T-cell (primary cell): Measurements from ENCODE around the gene PKD1L1. TPM values are rescaled to one million over a fixed set of nuclear protein-coding genes. Genes with fewer than 3 reads are reported as not detected.

Source experiments
- ATAC-seq, 4 experiments: fragments of 200-7000 bp in 3 of 4; fragments of 150-1000 bp in 1 of 4; cut with Tn5 transposase; replicated peaks in 1 of 4; 1 replicate in 3 of 4; 2 replicates in 1 of 4; pipeline ENCODE4 v1.10.0; 2021; ENCODE audit warnings: moderate library complexity in 3 of 4, mild to moderate bottlenecking in 2 of 4, moderate number of reproducible peaks in 1 of 4
- CTCF ChIA-PET, 2 donors: fragments of 300-600 bp; sonication (Branson Sonifier 250); formaldehyde crosslinking; loops; one replicate each; lab custom pipeline; 2022; ENCODE audit warnings: antibody characterized with exemption in 2 of 2; lab: Charles Lee
- POLR2A ChIA-PET, 2 donors: fragments of 300-600 bp; sonication (Branson Sonifier 250); formaldehyde crosslinking; loops; one replicate each; lab custom pipeline; 2022; ENCODE audit warnings: antibody characterized with exemption in 2 of 2; lab: Charles Lee
- DNase-seq, 35 experiments: peaks; one replicate each; pipeline versions ENCODE4 v3.0.0 to v3.0.0-alpha.2; 2013 to 2023
- H3K27ac ChIP-seq: one replicate; pipeline ENCODE4 v1.5.1; 2013; ENCODE audit warnings: low read length
- H3K27me3 ChIP-seq, 2 experiments: replicated peaks in 1 of 2; 1 replicate in 1 of 2; 2 replicates in 1 of 2; pipeline versions ENCODE4 v1.6.1 to v1.7.0; 2013; ENCODE audit warnings: low read length in 1 of 2, mixed read lengths in 1 of 2; ENCODE audit not compliant: control insufficient read depth in 2 of 2, insufficient read depth in 2 of 2; ENCODE audit errors: extremely low read depth in 1 of 2
- H3K36me3 ChIP-seq, 2 donors: 1 replicate in 1 of 2; 2 replicates in 1 of 2; pipeline versions ENCODE4 v1.6.1 to v1.7.0; 2013; ENCODE audit warnings: low read length in 1 of 2; ENCODE audit not compliant: control insufficient read depth in 2 of 2, insufficient read depth in 1 of 2; ENCODE audit errors: extremely low read depth in 1 of 2
- H3K4me1 ChIP-seq, 2 experiments: 1 replicate in 1 of 2; 2 replicates in 1 of 2; pipeline versions ENCODE4 v1.6.1 to v1.7.0; 2013; ENCODE audit warnings: low read length in 2 of 2, mixed read lengths in 1 of 2; ENCODE audit not compliant: insufficient read depth in 2 of 2, control insufficient read depth in 1 of 2; ENCODE audit errors: extremely low read depth in 1 of 2
- H3K4me3 ChIP-seq, 2 donors: 1 replicate in 1 of 2; 2 replicates in 1 of 2; pipeline versions ENCODE4 v1.5.1 to v1.7.0; 2013; ENCODE audit warnings: mild to moderate bottlenecking in 2 of 2, low read length in 1 of 2, moderate library complexity in 1 of 2; ENCODE audit not compliant: control insufficient read depth in 1 of 2; ENCODE audit errors: extremely low read depth in 1 of 2
- H3K9me3 ChIP-seq: 2 replicates; pipeline ENCODE4 v1.7.0; 2013
- H3K27ac Mint-ChIP-seq, 2 donors: one replicate each; pipeline ENCODE4 v1.8.0; 2020 to 2021; ENCODE audit warnings: mild to moderate bottlenecking in 2 of 2, mixed read lengths in 2 of 2
- H3K27me3 Mint-ChIP-seq, 2 donors: one replicate each; pipeline ENCODE4 v1.8.0; 2021 to 2022; ENCODE audit warnings: mixed read lengths in 2 of 2
- H3K36me3 Mint-ChIP-seq: one replicate; pipeline ENCODE4 v1.8.0; 2021; ENCODE audit warnings: mixed read lengths
- H3K4me1 Mint-ChIP-seq, 3 donors: one replicate each; pipeline ENCODE4 v1.8.0; 2020 to 2022; ENCODE audit warnings: mixed read lengths in 3 of 3, mild to moderate bottlenecking in 1 of 3
- H3K4me3 Mint-ChIP-seq, 3 donors: one replicate each; pipeline ENCODE4 v1.8.0; 2020 to 2022; ENCODE audit warnings: mild to moderate bottlenecking in 3 of 3, mixed read lengths in 3 of 3, moderate library complexity in 3 of 3
- H3K9me3 Mint-ChIP-seq, 3 donors: one replicate each; pipeline ENCODE4 v1.8.0; 2020 to 2022; ENCODE audit warnings: mixed read lengths in 3 of 3
- WGBS: methylation state at CpG from one replicate; pipeline ENCODE4 v1.1.5; 2013; ENCODE audit warnings: missing lambda C conversion rate; ENCODE audit not compliant: insufficient coverage; 5-methylcytosine and 5-hydroxymethylcytosine counted together
- total RNA-seq, 35 experiments: library from RNA in 6 of 35; stranded (reverse) in 6 of 35; fragments of 120-200 nt in 1 of 35; gene quantifications; one replicate each; pipeline versions ENCODE4 v1.2.1 to v1.2.4 and lab custom pipeline; 2013 to 2026

Gene PKD1L1
- total RNA-seq, 5 donors from 2014 or later (not counting 1 experiment from before 2014, with no cell fraction given): 0.30 to 0.76 (median 0.38) TPM

GRCh38 chr7:47878662-47879061 lies 69.6 kb downstream of the PKD1L1 start:
- Histone ChIP-seq H3K4me1 (no peaks in the 10 kb centered on the region), H3K9me3 (no peaks in the 10 kb centered on the region), H3K4me3 (no peak overlapping the region), H3K36me3 (no peaks in the 10 kb centered on the region), H3K27me3 (no peaks in the 10 kb centered on the region), H3K27ac (no peak overlapping the region)
- Mint-ChIP-seq H3K4me3 (no peak overlapping the region), H3K36me3 (no peaks in the 10 kb centered on the region), H3K4me1 (no peaks in the 10 kb centered on the region), H3K27me3 (peaks cover 2 to 3% of the 10 kb centered on the region in 2 donors), H3K27ac (no peak overlapping the region), H3K9me3 (no peaks in the 10 kb centered on the region)
- ChIA-PET CTCF (no interaction called here), POLR2A (no interaction called here)
- ATAC-seq (no peak), DNase-seq (no peak)
- WGBS: 79% methylated on average over 4 of the region's 4 CpGs

- no peak overlapping the region for H3K4me3 ChIP-seq
- no peaks in the 10 kb centered on the region for H3K27me3 ChIP-seq
- Mint-ChIP-seq H3K27me3 (peaks cover 2 to 3% of the 10 kb centered on the region in 2 donors), H3K4me3 (no peak overlapping the region), H3K4me1 (no peaks in the 10 kb centered on the region), H3K36me3 (no peaks in the 10 kb centered on the region), H3K27ac (no peak overlapping the region), H3K9me3 (no peaks in the 10 kb centered on the region)
- H3K27ac ChIP-seq: no peak overlapping the region
- DNase-seq: no peak
- 87% methylated on average over 10 of the region's 10 CpGs for WGBS
- ATAC-seq: no peak
- H3K4me1 ChIP-seq: no peaks in the 10 kb centered on the region
- no peaks in the 10 kb centered on the region for H3K36me3 ChIP-seq
- CTCF ChIA-PET: no interaction called here
- no peaks in the 10 kb centered on the region for H3K9me3 ChIP-seq
- POLR2A ChIA-PET: no interaction called here
Observed at GRCh38 chr7:47877336-47877735, 70.9 kb downstream of the PKD1L1 start.

DNA sequence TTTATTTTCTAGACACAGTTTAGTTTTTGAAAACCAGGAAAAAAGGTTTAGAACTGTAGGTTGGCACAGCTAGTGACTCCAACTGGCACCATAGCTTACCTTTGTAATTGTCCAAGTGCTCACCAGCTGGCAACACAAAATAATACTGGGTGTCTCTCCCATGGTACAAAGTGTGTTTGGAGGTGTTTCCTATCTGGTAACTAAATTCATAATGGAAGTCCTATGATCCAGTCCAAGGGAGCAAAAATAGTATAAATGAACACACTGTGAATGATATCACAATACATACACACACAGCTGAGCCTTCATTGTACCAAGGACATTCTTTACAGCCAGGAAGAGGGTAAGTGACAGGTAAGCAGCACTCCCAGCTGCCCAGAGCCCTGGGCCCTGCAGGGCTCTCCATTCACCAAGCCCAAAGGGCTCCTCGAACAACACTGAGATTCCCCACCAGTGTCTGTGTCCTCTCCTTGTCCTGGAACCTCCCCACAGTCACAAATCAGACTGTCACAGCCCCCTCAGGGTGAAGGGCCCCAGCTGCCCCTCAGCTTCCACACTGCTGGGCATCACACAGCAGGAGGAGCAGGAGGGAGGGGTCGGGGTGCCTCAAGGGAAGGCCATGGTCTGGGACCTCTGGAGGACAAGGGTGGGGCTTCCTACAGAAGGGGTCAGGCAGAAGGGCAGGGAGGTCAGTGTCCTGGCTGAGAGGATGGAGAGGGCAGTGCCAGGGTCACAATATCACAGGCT lies 72.1 kb downstream of the PKD1L1 start:
- no peak overlapping the region for H3K27ac ChIP-seq
- H3K36me3 Mint-ChIP-seq: no peaks in the 10 kb centered on the region
- no peaks in the 10 kb centered on the region for H3K36me3 ChIP-seq
- DNase-seq (no peak), ATAC-seq (no peak)
- no peak overlapping the region for H3K27ac Mint-ChIP-seq
- CTCF ChIA-PET: no interaction called here
- H3K9me3 Mint-ChIP-seq: no peaks in the 10 kb centered on the region
- H3K27me3 Mint-ChIP-seq: peaks cover 0 to 2% of the 10 kb centered on the region in 2 donors
- POLR2A ChIA-PET: no interaction called here
- no peaks in the 10 kb centered on the region for H3K4me1 ChIP-seq
- H3K4me1 Mint-ChIP-seq: no peaks in the 10 kb centered on the region
- H3K4me3 Mint-ChIP-seq: no peak overlapping the region
- H3K4me3 ChIP-seq: no peak overlapping the region
- no peaks in the 10 kb centered on the region for H3K27me3 ChIP-seq
- 50% methylated on average over 2 of the region's 2 CpGs for WGBS
- no peaks in the 10 kb centered on the region for H3K9me3 ChIP-seq

DNA sequence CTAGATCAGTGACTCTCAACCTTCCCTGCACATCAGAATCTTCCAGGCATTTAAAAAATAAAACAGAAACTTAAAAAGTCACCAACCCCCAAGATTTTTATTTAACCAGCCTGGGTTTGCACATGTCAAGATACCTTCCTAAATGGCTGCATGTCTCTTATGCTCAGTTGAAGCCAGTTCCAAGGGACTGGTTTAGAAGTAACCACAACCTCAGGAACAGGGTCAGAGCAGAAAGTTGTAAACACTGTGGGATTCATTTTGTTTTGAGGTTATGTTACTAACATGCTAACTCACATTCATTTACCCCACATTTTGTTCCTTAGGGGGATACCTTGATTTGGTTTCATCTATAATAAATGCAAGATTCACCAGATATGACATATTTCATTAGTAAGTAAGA lies 72.9 kb downstream of the PKD1L1 start:
- ChIA-PET POLR2A (no interaction called here), CTCF (no interaction called here)
- Mint-ChIP-seq H3K27me3 (no peaks in the 10 kb centered on the region), H3K27ac (no peak overlapping the region), H3K9me3 (no peaks in the 10 kb centered on the region), H3K4me3 (no peak overlapping the region), H3K4me1 (no peaks in the 10 kb centered on the region), H3K36me3 (no peaks in the 10 kb centered on the region)
- Histone ChIP-seq H3K27ac (no peak overlapping the region), H3K9me3 (no peaks in the 10 kb centered on the region), H3K4me3 (no peak overlapping the region), H3K4me1 (no peaks in the 10 kb centered on the region), H3K27me3 (no peaks in the 10 kb centered on the region), H3K36me3 (no peaks in the 10 kb centered on the region)
- DNase-seq (no peak), ATAC-seq (no peak)

- Mint-ChIP-seq H3K27ac (no peak overlapping the region), H3K27me3 (no peaks in the 10 kb centered on the region), H3K4me1 (no peaks in the 10 kb centered on the region), H3K4me3 (no peak overlapping the region), H3K36me3 (no peaks in the 10 kb centered on the region), H3K9me3 (no peaks in the 10 kb centered on the region)
- CTCF ChIA-PET: no interaction called here
- ATAC-seq: no peak
- Histone ChIP-seq H3K36me3 (no peaks in the 10 kb centered on the region), H3K27me3 (no peaks in the 10 kb centered on the region), H3K4me3 (no peak overlapping the region), H3K4me1 (no peaks in the 10 kb centered on the region), H3K27ac (no peak overlapping the region), H3K9me3 (no peaks in the 10 kb centered on the region)
- DNase-seq: no peak
- POLR2A ChIA-PET: no interaction called here
- 78% methylated on average over 3 of the region's 5 CpGs for WGBS
Observed at GRCh38 chr7:47873762-47874161, 74.5 kb downstream of the PKD1L1 start.

- WGBS: no CpG with 5 or more reads among the region's 3 CpGs
- Mint-ChIP-seq H3K4me3 (no peak overlapping the region), H3K27me3 (no peaks in the 10 kb centered on the region), H3K27ac (no peak overlapping the region), H3K9me3 (no peaks in the 10 kb centered on the region), H3K4me1 (no peaks in the 10 kb centered on the region), H3K36me3 (no peaks in the 10 kb centered on the region)
- Histone ChIP-seq H3K9me3 (no peaks in the 10 kb centered on the region), H3K36me3 (no peaks in the 10 kb centered on the region), H3K4me3 (no peak overlapping the region), H3K4me1 (no peaks in the 10 kb centered on the region), H3K27me3 (no peaks in the 10 kb centered on the region), H3K27ac (no peak overlapping the region)
- DNase-seq (no peak), ATAC-seq (no peak)
- ChIA-PET CTCF (no interaction called here), POLR2A (no interaction called here)
Observed at GRCh38 chr7:47867286-47867685, 81.0 kb downstream of the PKD1L1 start.
